ENCODE results near the gene HMGCL. TPM values are rescaled to one million over a fixed set of nuclear protein-coding genes. Genes with fewer than 3 reads are reported as not detected.
"Not testable (repeated sequence)": the region's sequence is repeated elsewhere in the genome, so short reads cannot be mapped to it uniquely, and the experiment has no call there.

HMGCL gene
- total and polyA plus RNA-seq, 9 donors, result 14.3 to 41.4 (median 25.9) TPM

GRCh38 chr1:23854568-23854967 is 29.3 kb upstream of the HMGCL start:
- no peak overlapping the region for H3K27ac ChIP-seq
- no peaks in the 10 kb centered on the region for H3K9me3 ChIP-seq
- no peak overlapping the region for H3K4me3 ChIP-seq
- H3K4me1 ChIP-seq (ENCODE audit: insufficient read depth), result no peaks in the 10 kb centered on the region
- TF ChIP-seq EP300 (IDR thresholded peaks at IDR 0.05), result no peak
- no peak for TF ChIP-seq POLR2A (IDR thresholded peaks at IDR 0.05)
- TF ChIP-seq CTCF (IDR thresholded peaks at IDR 0.05), result no peak
- no peaks in the 10 kb centered on the region for H3K27me3 ChIP-seq
- intact Hi-C loops (cut with DNase I), result no loop called here
- H3K36me3 ChIP-seq, result no peaks in the 10 kb centered on the region
- WGBS, 3 donors, result 30 to 43% (median 43%) methylated on average over 2 of the region's 2 CpGs
- no peak for DNase-seq

- H3K36me3 ChIP-seq; H3K27me3 ChIP-seq; H3K27ac ChIP-seq; H3K4me3 ChIP-seq; H3K4me1 ChIP-seq (ENCODE audit: insufficient read depth); DNase-seq; intact Hi-C loops (cut with DNase I); H3K9me3 ChIP-seq: not testable (repeated sequence)
- 80 to 94% (median 93%) methylated on average over 2 to 21 of the region's 34 CpGs for WGBS, 3 donors
These were observed 27.9 kb upstream of the HMGCL start for GRCh38 chr1:23853124-23853523.

- intact Hi-C loops (cut with DNase I); H3K27ac ChIP-seq; H3K27me3 ChIP-seq; H3K36me3 ChIP-seq; H3K4me3 ChIP-seq; H3K4me1 ChIP-seq (ENCODE audit: insufficient read depth); DNase-seq; H3K9me3 ChIP-seq: not testable (repeated sequence)
These were observed 26.2 kb upstream of the HMGCL start for GRCh38 chr1:23851406-23851805.

- peaks cover 0 to 3% of the 10 kb centered on the region in 2 donors for H3K9me3 ChIP-seq
- TF ChIP-seq EP300 (IDR thresholded peaks at IDR 0.05) (no peak), POLR2A (IDR thresholded peaks at IDR 0.05) (no peak)
- no peak overlapping the region for H3K27ac ChIP-seq
- H3K36me3 ChIP-seq, result no peaks in the 10 kb centered on the region
- intact Hi-C loops (cut with DNase I), result no loop called here
- H3K4me1 ChIP-seq (ENCODE audit: insufficient read depth), result no peaks in the 10 kb centered on the region
- no peak overlapping the region for H3K4me3 ChIP-seq
- no peaks in the 10 kb centered on the region for H3K27me3 ChIP-seq
- DNase-seq, result no peak
- WGBS, 3 donors, result 87 to 93% (median 93%) methylated on average over 12 of the region's 12 CpGs
These were observed 23.7 kb upstream of the HMGCL start for GRCh38 chr1:23848673-23849616.

- H3K9me3 ChIP-seq; H3K4me1 ChIP-seq (ENCODE audit: insufficient read depth); intact Hi-C loops (cut with DNase I); H3K4me3 ChIP-seq; H3K36me3 ChIP-seq; H3K27me3 ChIP-seq; DNase-seq; H3K27ac ChIP-seq: not testable (repeated sequence)
- 95 to 100% (median 98%) methylated on average over 2 of the region's 2 CpGs for WGBS, 3 donors
These were observed 22.4 kb upstream of the HMGCL start for GRCh38 chr1:23847482-23848095.

GRCh38 chr1:23845163-23845562 is 19.9 kb upstream of the HMGCL start:
- DNase-seq, result no peak
- Histone ChIP-seq H3K27me3 (no peaks in the 10 kb centered on the region), H3K36me3 (no peaks in the 10 kb centered on the region), H3K9me3 (peaks cover 0 to 3% of the 10 kb centered on the region in 2 donors), H3K4me3 (no peak overlapping the region), H3K4me1 (ENCODE audit: insufficient read depth) (no peaks in the 10 kb centered on the region), H3K27ac (no peak overlapping the region)
- 96 to 98% (median 97%) methylated on average over 2 of the region's 2 CpGs for WGBS, 3 donors
- intact Hi-C loops (cut with DNase I), result no loop called here
- no peak for TF ChIP-seq EP300 (IDR thresholded peaks at IDR 0.05)
- TF ChIP-seq CTCF (IDR thresholded peaks at IDR 0.05), result no peak
- TF ChIP-seq POLR2A (IDR thresholded peaks at IDR 0.05), result no peak
